Thoracic aorta (tissue), 2 donors: ENCODE results near the gene AUTS2. TPM values are rescaled to one million over a fixed set of nuclear protein-coding genes. Genes with fewer than 3 reads are reported as not detected.

Experiments
- ATAC-seq: fragments of 150-250 bp; one replicate; pipeline ENCODE4 v1.8.0; 2017; ENCODE audit warnings: low read depth; ENCODE audit not compliant: insufficient number of reproducible peaks, low FRiP score
- DNase-seq: peaks from one replicate; pipeline ENCODE4 v3.0.0-alpha.2; 2020; ENCODE audit warnings: low spot score
- H3K27ac ChIP-seq, 2 donors: fragments of 200-600 bp; sonication (generic); 1 replicate in 1 of 2; 2 replicates in 1 of 2; pipeline ENCODE4 v1.5.1; 2016; ENCODE audit warnings: mild to moderate bottlenecking in 2 of 2, moderate library complexity in 2 of 2
- H3K27me3 ChIP-seq: fragments of 200-600 bp; sonication (generic); replicated peaks from 2 replicates; pipeline ENCODE4 v1.6.0; 2016; ENCODE audit warnings: mild to moderate bottlenecking; ENCODE audit not compliant: insufficient read depth
- H3K36me3 ChIP-seq: fragments of 200-600 bp; sonication (generic); one replicate; pipeline ENCODE4 v1.5.1; 2016
- H3K4me1 ChIP-seq, 2 donors: fragments of 200-600 bp; sonication (generic); 1 replicate in 1 of 2; 2 replicates in 1 of 2; pipeline versions ENCODE4 v1.5.1 to v1.6.0; 2016; ENCODE audit warnings: low read depth in 2 of 2, mild to moderate bottlenecking in 1 of 2; ENCODE audit not compliant: control insufficient read depth in 1 of 2
- H3K4me3 ChIP-seq: fragments of 200-600 bp; sonication (generic); 2 replicates; pipeline ENCODE4 v1.5.1; 2016; ENCODE audit warnings: mild to moderate bottlenecking
- H3K9me3 ChIP-seq: fragments of 200-600 bp; sonication (generic); 2 replicates; pipeline ENCODE4 v1.5.1; 2016
- total RNA-seq, 2 donors: library from RNA; depleted of rRNA; stranded (reverse); fragments of >200 nt; gene quantifications; one replicate each; pipeline versions ENCODE4 v1.1.0 to v1.2.3, GENCODE V29; 2016
- TF ChIP-seq, protein P1 (sequence below): fragments of 200-600 bp; sonication (generic); IDR thresholded peaks from one replicate; pipeline ENCODE4 v1.5.1; 2019; ENCODE audit warnings: antibody characterized with exemption

AUTS2 gene
- total RNA-seq, 2 donors from 2014 or later = 49.4 to 101 TPM

DNA sequence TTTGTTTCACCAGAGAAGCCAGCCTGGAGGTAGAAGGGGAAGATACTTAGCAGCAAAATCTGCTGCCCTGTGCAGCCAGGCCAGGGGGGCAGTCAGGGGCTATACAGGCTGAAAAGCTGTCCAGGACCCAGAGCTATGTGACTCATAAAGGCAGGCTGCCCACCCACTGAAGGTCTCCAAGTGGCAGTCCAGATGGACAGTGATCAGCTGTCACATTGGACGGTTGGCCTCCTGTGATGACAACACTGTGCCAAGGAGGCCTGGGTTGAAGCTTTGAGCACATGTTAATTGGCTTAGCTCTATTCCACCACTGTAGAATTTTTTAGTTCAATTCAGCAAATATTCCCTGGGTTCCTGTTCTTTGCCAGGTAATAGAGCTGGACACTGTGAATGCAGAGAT is 956.4 kb downstream of the AUTS2 start:
- H3K27ac ChIP-seq = no peak overlapping the region
- H3K4me1 ChIP-seq = no peaks in the 10 kb centered on the region
- no peak for ATAC-seq
- no peaks in the 10 kb centered on the region for H3K9me3 ChIP-seq
- no peak for DNase-seq
- TF ChIP-seq, protein P1, sequence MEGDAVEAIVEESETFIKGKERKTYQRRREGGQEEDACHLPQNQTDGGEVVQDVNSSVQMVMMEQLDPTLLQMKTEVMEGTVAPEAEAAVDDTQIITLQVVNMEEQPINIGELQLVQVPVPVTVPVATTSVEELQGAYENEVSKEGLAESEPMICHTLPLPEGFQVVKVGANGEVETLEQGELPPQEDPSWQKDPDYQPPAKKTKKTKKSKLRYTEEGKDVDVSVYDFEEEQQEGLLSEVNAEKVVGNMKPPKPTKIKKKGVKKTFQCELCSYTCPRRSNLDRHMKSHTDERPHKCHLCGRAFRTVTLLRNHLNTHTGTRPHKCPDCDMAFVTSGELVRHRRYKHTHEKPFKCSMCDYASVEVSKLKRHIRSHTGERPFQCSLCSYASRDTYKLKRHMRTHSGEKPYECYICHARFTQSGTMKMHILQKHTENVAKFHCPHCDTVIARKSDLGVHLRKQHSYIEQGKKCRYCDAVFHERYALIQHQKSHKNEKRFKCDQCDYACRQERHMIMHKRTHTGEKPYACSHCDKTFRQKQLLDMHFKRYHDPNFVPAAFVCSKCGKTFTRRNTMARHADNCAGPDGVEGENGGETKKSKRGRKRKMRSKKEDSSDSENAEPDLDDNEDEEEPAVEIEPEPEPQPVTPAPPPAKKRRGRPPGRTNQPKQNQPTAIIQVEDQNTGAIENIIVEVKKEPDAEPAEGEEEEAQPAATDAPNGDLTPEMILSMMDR = no peak
- no peaks in the 10 kb centered on the region for H3K36me3 ChIP-seq
- H3K4me3 ChIP-seq = no peak overlapping the region
- H3K27me3 ChIP-seq = no peaks in the 10 kb centered on the region

DNA sequence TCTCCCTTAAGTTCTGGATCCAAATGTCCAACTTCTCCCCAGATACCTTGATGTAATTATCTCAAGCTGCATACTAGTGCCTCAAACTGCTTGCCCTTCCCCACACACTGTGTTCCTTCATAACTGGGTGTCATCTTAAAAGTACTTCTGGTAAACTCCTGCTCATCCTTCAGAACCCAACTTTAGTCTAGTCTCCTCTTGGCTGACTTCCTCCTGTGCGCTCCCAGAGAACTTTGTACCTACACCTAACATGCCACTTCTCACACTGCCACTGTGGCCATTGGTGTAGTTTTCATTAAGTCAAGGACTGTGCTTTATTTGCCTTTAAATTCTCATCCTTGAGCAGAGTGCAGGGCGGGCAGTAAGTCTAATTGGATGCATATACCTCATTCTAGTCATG is 958.5 kb downstream of the AUTS2 start:
- Histone ChIP-seq H3K27ac (no peak overlapping the region), H3K9me3 (no peaks in the 10 kb centered on the region), H3K27me3 (no peaks in the 10 kb centered on the region), H3K36me3 (no peaks in the 10 kb centered on the region), H3K4me1 (no peaks in the 10 kb centered on the region), H3K4me3 (no peak overlapping the region)
- no peak for DNase-seq
- no peak for ATAC-seq
- TF ChIP-seq, protein P1 = no peak

DNA sequence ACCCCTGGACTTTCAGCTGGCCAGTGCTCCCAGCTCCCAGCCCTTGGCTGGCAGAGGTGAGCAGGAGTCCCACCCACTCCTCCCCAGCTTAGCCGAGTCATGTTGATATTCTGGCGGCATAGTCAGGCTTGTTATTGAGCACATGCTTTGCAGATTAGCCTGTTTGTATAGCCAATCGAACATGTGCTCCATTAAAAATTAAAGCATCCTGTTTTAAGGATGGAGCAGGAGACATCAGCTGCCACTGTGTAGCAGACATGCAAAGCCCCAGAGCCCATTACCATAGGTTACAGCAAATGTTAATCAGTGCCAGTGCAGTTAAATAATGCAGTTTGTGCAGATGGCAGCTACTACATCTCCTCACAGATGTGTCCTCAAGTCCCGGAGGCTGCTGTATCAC is 959.1 kb downstream of the AUTS2 start:
- DNase-seq (no peak), ATAC-seq (no peak)
- Histone ChIP-seq H3K9me3 (no peaks in the 10 kb centered on the region), H3K4me1 (no peaks in the 10 kb centered on the region), H3K4me3 (no peak overlapping the region), H3K36me3 (no peaks in the 10 kb centered on the region), H3K27me3 (no peaks in the 10 kb centered on the region), H3K27ac (no peak overlapping the region)
- TF ChIP-seq, protein P1 = no peak

DNA sequence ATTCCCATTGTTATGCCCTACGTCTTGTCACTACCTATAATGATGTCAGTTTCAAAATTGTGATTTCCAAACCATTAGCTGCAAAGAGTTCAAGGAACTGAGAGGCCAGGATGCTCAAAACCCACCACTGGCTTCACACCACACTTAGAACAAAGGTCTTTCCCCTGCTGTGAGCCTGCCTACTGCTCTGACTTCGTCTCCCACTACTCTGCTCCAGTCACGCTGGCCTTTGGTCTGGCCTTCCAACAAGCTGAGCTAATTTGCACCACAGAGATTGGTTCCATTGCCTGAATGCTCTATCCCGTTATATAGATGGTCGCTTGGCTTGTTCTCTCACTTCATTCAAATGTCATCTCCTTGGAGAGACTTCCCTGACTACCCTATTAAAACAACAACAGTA is 961.5 kb downstream of the AUTS2 start:
- Histone ChIP-seq H3K27me3 (no peaks in the 10 kb centered on the region), H3K4me1 (no peaks in the 10 kb centered on the region), H3K9me3 (no peaks in the 10 kb centered on the region), H3K27ac (no peak overlapping the region), H3K4me3 (no peak overlapping the region), H3K36me3 (no peaks in the 10 kb centered on the region)
- TF ChIP-seq, protein P1 = no peak
- ATAC-seq (no peak), DNase-seq (no peak)

DNA sequence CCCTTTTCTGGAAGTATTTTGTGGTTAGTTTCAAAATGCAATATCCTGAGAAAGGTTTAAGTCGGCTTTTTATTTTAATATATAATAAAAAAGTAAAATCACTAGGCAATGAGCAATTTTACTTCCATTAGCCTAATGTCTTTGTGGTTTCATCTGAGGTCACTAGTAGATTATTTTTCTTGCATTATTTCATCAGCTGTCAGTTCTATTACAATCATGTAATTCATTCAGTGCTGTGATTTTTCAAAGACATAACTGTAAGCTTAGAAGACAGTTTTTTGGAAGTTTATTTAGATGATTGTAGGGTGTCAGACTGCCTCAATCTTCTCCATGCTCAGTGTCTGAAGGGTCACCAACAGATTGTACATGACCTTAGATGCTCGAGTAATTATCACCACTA is 965.7 kb downstream of the AUTS2 start:
- no peaks in the 10 kb centered on the region for H3K36me3 ChIP-seq
- DNase-seq (no peak), ATAC-seq (no peak)
- H3K9me3 ChIP-seq = no peaks in the 10 kb centered on the region
- no peaks in the 10 kb centered on the region for H3K27me3 ChIP-seq
- no peak overlapping the region for H3K4me3 ChIP-seq
- TF ChIP-seq, protein P1 = no peak
- no peak overlapping the region for H3K27ac ChIP-seq
- H3K4me1 ChIP-seq = no peaks in the 10 kb centered on the region
